ENCODE results near the gene CDC6.

The CDC6 gene, protein sequence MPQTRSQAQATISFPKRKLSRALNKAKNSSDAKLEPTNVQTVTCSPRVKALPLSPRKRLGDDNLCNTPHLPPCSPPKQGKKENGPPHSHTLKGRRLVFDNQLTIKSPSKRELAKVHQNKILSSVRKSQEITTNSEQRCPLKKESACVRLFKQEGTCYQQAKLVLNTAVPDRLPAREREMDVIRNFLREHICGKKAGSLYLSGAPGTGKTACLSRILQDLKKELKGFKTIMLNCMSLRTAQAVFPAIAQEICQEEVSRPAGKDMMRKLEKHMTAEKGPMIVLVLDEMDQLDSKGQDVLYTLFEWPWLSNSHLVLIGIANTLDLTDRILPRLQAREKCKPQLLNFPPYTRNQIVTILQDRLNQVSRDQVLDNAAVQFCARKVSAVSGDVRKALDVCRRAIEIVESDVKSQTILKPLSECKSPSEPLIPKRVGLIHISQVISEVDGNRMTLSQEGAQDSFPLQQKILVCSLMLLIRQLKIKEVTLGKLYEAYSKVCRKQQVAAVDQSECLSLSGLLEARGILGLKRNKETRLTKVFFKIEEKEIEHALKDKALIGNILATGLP

DNA sequence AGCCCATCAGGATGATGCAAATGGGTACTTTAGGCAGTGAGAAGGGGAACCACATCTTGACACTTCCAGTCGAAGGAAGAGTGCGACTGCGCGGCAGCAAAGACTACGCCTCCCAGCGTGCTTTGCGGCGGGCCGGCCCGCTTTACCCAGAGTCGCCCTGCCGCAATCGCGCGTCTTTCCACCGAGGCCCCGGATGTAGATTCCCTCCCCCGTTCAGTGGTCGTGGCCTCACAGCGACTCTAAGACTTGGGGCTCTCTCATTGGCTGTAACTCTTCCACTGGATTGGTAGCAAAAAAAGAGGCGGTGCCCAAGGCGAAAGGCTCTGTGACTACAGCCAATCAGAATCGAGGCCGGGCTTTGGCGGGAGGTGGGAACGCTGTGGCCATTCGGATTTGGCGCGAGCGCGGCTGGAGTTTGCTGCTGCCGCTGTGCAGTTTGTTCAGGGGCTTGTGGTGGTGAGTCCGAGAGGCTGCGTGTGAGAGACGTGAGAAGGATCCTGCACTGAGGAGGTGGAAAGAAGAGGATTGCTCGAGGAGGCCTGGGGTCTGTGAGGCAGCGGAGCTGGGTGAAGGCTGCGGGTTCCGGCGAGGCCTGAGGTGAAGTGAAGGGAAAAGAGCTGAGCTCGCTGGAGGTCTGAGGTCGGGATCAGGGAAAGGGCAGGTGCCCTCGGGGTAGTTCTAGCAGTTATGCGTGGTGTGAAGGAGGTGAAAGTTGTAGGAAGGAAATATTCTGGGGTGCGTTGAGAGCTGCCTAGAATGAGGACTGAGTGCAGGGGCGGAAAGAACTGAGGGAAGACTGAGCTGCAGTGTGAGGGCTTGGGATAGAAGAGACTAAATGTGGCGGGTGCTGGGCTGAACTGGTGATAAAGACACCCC is at the start of gene CDC6:
TSS of gene CDC6 (plus strand) at position 386 of the 876 bp plus-strand sequence. CDS start 1,542 bp downstream, outside the sequence.
- peak; percentile 99 for DNase-seq (ENCODE audit: low read depth)

DNA sequence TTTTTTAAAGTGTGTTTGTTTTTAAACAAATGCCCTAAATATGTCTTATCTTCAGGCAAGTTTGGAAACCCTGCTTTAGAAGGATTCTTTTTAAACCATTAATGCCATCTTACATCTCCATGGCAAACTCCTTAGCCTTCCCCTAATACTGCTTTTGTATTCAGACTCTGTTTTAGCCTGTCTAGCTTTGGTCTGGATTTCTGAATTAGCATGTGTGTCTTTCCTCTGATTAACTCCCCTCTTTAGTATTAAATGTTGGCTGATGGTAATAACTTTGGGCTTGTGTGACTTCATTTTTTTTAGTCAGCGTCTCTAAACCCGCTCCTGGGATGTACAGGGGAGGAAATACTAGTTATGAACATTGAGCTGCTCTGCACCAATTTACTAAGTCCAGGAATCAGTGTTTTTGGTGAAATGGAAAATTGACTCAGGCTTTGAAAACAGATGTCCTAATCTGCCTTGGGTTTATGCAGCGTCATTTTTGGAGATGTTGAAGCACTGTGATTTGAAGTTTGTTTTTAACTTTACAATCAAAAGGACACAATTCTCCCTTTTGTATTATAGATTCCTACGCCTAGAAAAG is 46.3 kb upstream of the CDC6 start:
- no peak for DNase-seq (ENCODE audit: low read depth)

DNA sequence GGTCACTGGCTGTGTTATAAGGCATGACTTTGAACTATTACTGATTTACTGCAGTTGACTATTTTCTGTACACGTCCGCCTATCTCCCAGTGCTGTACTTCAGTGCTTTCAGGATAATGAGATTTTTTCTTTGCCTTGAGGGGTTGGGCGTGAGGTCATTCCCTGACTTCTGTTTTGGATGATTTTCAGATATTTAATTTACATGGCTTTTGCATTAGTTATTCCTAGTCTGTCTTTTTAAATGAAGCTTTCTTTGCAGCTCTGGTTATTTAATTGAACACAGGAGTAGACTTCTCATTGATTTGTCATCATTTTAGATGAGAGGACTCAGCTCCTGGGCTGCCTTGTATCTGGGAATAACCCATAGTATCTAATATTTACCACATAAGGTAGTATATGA is 44.9 kb upstream of the CDC6 start:
- DNase-seq (ENCODE audit: low read depth), result no peak

DNA sequence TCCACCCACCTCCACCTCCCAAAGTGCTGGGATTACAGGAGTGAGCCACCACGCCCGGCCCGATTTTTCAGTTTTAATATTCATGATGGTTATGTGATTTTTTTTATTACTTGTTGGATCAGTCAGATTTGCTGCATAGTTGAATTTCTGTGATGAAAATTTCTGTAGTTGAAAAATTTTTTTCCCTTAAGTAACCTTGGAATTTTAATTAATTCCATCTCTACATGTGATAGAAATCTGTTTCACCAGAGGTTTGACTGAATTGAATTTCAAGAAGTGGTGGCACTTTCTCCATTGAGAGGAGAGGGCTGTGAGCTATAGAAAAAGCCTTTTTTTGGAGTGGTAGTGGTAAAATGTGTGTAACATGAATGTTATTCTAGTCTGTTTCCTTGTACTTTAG is 43.9 kb upstream of the CDC6 start:
- no peak for DNase-seq (ENCODE audit: low read depth)

DNA sequence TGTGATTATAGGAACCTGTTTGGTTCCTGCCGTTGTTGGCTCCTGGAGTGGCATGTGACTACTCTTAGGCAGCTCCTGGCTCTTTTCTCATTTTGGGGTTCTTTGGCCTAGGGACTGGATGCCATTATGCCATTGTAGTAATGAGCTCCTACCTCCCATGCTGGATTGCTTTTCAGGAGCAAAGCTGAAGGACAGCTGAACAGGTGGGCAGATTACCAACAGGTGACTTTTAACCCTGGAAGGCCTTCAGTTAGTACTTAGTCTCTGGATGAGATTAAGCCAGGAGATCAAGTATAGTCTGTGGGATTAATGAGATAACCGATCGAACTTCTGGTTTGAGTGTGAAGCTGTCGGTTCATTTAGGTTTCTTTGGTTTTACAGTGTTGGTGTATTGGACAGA is 43.4 kb upstream of the CDC6 start:
- DNase-seq (ENCODE audit: low read depth), result no peak

DNA sequence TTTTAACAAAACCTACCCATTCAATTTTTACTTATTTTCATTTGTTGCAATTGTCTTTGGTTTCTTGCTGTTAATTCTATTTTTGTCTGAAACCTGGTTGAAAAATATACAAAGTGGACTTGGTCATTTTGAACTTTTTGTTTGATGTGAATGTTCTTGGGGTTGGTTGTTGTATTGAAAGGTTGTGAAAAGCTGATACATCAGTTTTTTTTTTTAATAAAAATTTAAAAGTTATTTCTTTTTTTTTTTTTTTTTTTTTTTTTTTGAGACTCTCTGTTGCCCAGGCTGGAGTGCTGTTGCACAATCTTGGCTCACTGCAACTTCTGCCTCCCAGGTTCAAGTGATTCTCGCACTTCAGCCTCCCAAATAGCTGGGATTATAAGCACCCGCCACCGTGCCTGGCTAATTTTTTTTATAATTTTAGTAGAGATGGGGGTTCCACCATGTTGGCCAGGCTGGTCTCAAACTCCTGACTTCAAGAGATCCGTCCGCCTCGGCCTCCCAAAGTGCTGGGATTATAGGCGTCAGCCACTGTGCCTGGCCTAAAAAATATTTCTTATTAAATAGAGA is 39.7 kb upstream of the CDC6 start:
- no peak for DNase-seq (ENCODE audit: low read depth)

DNA sequence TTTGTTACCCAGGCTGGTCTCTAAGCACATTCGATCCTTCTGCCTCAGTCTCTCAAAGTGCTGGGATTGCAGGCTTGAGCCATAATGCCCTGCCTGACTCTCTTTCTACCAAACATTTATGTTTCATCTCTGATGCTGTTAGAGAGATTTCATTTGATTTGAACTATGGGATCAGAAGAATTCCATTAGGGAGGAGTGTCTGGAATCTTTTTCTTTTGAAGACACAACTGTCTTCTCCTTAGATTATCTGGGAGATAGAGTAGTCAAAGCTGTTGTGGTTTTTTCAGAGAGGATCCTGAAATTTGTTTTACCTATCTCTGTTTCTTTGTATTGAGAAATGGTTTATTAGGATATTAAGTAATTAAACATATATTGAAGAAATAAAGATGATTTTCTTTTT is 39.2 kb upstream of the CDC6 start:
- no peak for DNase-seq (ENCODE audit: low read depth)

DNA sequence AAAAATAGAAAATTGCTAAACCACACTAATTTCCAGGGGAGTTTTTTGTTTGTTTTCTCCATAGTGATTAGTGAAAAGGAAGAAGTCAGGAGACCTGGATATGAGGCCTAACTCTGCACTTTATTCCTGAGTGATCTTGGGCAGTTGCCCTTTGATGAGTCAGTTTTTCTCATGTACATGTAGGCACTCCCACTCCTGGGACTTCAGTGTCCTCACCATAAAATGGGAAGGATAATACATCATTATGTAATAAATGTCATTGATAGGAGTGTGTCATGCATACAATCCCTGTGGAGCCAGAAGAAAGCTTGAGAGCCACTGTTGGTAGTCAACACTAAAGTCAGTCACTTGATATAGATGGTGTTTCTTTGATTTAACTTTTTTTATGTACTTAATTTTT is 36.1 kb upstream of the CDC6 start:
- DNase-seq (ENCODE audit: low read depth), result peak; percentile 95

DNA sequence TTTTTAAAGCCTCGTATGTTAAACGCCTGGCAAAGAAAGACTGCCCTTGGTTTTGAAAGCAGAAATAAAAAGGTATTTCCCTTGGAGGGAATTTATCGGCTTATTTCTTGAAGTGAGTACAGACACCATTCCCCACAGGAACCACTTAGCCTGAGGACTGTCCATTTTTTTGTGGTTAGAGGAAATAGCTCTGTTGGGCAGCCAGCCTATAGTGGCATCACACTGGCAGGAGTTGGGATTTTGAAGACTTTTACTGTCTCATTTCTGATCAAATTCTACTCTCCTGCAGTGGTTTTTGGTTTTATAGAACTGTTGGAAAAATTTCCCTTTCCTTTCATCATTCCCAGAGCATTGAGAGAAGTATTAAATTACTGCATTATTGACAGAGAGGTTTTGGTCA is 34.1 kb upstream of the CDC6 start:
- DNase-seq (ENCODE audit: low read depth), result no peak

DNA sequence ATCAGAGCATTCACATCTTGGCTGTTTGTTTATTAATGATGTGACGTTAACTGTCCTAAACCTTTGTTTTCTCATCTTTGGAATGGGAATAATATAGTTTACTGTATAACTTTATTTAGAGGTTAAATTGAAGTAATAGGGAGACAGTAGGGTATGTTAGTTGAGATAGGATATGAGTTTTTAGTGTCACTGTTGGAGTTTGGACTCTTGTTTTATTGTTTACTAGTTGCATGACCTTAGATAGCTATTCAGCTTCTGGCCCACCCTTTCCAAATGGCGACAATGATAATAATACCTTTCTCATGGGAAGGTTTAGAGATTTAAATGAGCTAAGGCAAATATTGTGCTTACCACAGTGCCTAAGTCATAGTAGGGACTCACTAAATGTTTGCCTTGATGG is 28.2 kb upstream of the CDC6 start:
- DNase-seq (ENCODE audit: low read depth), result no peak

DNA sequence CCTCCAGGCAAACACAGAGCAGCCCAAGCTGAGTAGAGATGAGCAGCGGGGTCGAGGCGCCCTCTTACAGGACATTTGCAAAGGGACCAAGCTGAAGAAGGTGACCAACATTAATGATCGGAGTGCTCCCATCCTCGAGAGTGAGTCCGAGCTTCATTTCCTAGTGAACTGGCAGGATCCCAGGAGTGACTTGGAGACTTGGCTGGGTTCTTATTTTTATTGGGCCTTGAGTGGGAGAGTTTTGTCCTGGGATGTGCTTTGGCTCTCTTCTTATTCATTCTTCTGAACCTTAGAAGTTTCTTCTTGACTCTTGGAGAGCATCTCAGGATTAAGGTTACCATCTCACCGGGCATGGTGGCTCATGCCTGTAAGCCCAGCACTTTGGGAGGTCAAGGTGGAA is 27.2 kb upstream of the CDC6 start:
- DNase-seq (ENCODE audit: low read depth), result peak; percentile 32

DNA sequence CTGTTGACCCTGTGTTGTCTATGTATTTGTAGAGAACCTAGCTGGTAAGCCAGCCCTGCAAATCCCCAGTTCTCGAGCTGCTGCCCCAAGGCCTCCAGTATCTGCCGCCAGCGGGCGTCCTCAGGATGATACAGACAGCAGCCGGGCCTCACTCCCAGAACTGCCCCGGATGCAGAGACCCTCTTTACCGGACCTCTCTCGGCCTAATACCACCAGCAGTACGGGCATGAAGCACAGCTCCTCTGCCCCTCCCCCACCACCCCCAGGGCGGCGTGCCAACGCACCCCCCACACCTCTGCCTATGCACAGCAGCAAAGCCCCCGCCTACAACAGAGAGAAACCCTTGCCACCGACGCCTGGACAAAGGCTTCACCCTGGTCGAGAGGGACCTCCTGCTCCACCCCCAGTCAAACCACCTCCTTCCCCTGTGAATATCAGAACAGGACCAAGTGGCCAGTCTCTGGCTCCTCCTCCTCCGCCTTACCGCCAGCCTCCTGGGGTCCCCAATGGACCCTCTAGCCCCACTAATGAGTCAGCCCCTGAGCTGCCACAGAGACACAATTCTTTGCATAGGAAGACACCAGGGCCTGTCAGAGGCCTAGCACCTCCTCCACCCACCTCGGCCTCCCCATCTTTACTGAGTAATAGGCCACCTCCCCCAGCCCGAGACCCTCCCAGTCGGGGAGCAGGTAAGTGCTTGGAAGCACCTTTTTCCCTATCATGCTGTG is 23.1 kb upstream of the CDC6 start:
- DNase-seq (ENCODE audit: low read depth), result no peak

DNA sequence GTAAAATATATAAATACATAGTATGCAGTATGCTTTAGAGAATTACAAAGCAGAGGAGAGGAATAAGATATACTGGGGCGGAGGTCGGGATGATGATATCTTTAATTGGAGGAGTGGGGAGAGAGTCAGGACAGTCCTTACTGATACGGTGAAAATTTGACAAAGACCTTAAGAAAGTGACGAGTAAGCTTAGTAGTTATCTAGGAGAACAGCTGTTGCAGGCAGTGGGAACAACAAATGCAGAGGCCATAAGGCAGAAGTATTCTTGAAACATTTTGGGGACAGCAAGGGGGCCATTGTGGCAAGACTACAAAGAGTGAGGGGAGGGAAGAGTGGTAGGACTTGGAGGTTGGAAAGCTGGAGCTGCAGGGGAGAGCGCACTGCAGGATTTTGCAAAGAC is 22.3 kb upstream of the CDC6 start:
- no peak for DNase-seq (ENCODE audit: low read depth)

DNA sequence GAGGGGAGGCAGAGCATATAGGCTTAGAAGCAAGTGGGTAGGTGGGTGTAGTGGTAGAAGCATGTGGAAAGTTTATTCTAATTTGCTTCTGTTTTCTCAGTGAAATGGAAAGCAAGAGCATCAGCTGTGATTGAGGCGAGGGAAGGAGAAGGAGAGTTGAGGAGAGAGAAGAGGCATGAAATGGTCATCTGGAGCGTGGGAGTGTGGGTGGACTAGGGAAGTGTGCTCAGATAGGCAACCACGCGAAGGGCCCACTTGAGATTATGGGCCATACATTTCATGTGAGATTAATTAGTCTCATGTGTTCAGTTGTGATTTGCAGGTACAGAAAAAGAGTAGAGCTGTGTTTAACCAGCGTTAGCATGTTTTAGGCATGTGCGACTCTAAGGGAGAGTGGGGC is 20.8 kb upstream of the CDC6 start:
- DNase-seq (ENCODE audit: low read depth), result no peak

DNA sequence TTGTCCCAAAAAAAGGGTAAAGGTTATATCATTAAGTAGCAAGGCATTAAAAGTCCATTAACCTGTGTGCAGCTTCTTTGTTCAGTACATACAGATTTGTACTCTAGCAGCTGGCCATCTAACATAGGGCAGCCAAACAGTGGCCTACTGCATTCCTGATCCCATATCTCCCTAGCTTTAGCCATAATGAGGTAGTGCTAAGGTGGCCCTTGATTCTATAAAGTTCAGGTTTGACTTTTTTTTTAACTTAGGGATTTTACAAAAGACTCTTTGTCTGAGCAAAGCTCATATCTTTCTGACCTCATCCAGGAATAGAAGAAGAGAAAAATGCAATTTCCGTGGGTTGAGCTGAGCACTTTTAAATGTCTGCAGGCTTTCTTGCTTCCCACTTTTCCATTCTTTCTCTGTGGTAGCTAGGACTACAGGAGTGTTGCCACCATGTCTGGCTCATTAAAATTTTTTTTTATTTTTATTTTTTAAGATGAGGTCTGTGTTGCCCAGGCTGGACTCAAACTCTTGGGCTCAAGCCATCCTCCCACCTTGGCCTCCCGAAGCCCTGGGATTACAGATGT is 19.5 kb upstream of the CDC6 start:
- DNase-seq (ENCODE audit: low read depth), result no peak

DNA sequence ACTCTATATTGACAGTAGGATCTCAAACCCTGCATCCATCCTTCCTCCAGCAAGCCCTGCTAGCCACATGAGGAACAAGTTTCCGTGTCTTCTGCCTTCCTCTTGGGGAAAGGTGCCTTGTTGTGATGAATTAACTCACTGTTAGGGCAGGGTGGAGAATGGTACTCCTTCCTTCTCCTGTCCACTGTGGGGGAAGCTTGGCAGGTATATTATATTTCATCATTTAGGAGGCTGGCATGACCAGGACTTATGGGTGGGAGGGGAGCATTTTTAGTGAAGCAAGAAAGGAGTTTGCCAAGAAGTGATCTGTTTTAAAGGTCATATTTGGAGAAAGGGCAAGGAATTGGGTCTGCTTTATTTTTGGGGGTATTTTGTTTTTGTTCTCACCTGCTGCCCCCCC is 9.3 kb upstream of the CDC6 start:
- DNase-seq (ENCODE audit: low read depth), result no peak

DNA sequence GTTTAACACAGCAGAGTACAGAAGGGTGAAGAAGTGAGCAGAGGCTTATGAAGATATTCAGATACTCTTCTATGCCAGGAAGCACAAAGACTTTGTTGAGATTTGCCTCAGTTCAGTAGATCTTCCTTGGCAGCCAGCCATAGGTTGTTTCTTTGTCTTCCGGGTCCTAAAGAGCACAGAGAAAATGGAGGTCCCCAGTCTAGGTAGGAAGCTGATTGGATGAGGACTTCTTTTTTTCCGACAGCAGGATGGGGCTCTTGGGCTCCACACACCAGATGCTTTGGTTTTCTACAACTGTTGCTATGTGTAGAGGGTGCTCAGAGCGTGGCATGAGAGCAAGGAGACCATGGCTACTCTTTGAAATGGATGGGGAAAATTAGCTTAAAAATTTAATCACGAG is 8.3 kb upstream of the CDC6 start:
- no peak for DNase-seq (ENCODE audit: low read depth)

DNA sequence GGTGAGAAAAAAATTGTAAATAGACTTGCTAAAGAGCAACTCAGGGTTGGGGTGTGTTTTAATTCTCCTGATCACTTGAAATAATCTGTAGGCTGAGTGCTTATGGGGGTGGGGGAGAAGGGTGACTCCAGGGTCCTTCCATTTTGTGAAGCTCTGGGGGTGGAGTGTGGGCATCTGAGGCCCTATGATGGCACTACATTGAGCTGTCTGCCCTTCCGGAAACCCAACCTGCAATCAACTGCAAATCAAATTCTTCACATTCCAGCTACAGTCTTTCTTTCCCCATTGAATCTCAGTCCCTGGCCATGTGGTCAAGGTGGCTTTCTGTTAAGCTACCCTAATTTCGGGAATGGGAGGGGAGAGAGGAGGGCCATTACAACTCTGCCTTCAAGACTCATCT is 6.0 kb upstream of the CDC6 start:
- no peak for DNase-seq (ENCODE audit: low read depth)

DNA sequence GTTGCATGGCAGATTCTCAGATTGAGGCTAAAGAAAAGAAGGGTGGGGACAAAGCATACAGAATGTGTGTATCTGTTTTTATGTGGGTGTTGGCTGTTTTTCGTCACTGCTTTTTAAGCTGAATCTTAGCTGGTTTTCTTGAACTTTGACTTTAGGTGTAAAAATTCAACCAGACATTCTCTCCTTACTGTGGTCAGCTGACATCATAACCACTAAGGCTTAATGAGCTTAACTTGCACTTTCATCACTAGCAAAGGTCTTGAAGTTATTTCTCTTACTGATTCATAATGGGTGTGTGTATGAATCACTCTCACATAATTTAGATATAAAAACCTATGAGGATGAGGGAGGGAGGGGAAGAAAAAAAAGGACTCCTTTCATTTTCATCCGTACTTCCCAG is 4.0 kb upstream of the CDC6 start:
- peak; percentile 92 for DNase-seq (ENCODE audit: low read depth)

DNA sequence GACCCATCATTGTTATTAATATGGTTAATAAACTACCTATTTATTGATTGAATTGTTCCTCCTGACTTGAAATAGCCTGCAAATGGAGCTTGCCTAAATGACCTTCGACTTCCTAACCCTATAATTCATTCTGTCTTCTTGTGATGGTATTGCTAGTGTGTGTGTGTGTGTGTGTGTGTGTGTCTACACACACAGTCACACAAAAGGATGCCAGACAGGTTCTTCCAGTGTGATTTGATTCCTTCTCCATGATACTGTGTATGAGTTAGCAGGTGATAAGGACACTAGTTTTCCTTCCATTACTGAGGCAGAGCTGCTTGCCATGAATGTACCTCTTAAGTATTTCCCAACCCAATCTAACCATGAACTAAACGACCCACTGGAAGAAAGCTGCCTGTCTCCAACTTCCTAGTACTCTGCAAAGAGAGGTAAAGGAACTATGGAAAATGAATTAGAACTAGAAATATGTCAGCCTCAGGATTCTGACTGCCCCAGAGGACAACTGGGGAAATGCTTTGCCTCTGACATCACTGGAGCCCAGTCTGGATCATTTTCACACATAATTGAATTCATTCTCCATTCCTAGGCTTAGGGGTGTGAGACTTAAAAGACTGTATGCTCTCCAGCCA is 3.5 kb upstream of the CDC6 start:
- peak; percentile 82 for DNase-seq (ENCODE audit: low read depth)

DNA sequence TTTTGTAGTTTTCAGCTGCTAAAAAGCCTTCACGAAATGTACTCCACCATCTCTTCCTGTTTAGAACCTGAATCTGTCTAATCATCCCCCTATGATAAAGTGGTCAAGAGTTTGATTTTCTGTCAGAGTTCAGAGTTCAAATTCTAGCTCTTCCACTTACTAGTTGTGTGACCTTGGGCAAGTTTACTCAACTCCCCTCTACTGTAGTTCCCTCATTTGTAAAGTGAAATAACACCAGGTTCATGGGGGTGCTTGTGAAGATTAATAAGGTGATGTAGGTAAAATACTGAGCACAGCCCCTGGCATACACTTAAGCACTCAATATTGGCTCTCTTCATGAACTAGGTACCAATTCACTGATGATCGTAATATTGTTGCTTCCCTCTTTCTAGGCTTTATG is 1.2 kb upstream of the CDC6 start:
- DNase-seq (ENCODE audit: low read depth), result no peak

All from stromal cell of bone marrow (primary cell).